IPS DF 4.7 (cell line): ENCODE results near the gene SP100.
"Not testable (repeated sequence)": the region's sequence is repeated elsewhere in the genome, so short reads cannot be mapped to it uniquely, and the experiment has no call there.

ENCODE experiments used
- DNase-seq: peaks from one replicate; pipeline ENCODE4 v3.0.0-alpha.2; 2013; ENCODE audit warnings: low spot score; ENCODE audit errors: extremely low read depth

The SP100 gene

GRCh38 chr2:230419181-230419580 is 3.2 kb downstream of the SP100 start:
- no peak for DNase-seq

GRCh38 chr2:230422149-230422548 is 6.1 kb downstream of the SP100 start:
- DNase-seq = no peak

- no peak for DNase-seq
These were observed 8.0 kb downstream of the SP100 start for GRCh38 chr2:230423851-230424458.

DNA sequence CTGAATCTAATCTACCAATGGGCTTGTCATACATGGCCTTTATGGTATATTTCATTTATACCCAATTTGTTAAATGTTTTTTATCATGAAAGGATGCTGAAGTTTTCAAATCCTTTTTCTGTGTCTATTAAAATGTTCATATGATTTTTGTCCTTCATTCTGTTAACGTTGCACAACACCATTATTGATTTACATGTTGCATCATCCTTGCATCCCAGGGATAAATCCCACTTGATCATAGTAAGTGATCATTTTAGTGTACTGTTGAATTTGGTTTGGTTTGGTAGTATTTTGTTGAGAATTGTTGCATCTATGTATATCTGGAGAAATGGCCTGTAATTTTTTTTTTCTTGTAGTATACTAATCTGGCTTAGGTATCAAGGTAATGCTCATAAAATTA is 9.4 kb downstream of the SP100 start:
- DNase-seq = no peak

- no peak for DNase-seq
These were observed 13.5 kb downstream of the SP100 start for GRCh38 chr2:230429513-230429912.

GRCh38 chr2:230430957-230431910 is 15.2 kb downstream of the SP100 start:
- DNase-seq = no peak

- no peak for DNase-seq
These were observed 18.8 kb downstream of the SP100 start for GRCh38 chr2:230434677-230435324.

DNA sequence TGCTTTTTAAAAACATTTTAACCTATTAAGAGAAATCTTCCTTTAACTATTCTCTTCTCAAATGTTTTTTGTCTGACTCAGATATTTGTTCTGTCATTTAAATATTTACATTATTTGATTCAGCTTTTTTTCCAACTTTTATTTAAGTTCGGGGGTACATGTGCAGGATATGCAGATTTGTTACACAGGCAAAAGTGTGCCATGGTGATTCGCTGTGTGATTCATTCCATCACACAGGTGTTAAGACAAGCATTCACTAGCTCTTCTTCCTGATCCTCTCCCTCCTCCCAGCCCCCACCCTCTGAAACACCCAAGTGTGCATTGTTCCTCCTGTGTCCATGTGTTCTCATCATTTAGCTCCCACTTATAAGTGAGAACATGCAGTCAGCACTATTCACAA is 19.4 kb downstream of the SP100 start:
- DNase-seq = no peak

DNA sequence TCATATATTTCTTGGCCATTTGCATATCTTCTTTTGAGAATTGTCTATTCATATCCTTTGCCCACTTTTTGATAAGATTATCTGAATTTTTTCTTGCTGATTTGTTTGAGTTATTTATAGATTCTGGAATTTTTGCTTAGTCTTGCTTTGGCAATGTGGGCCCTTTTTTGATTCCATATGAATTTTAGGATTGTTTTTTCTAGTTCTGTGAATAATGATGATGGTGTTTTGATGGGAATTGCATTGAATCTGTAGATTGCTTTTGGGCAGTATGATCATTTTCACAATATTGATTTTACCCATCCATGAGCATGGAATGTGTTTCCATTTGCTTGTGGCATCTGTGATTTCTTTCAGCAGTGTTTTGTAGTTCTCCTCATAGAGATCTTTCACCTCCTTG is 23.1 kb downstream of the SP100 start:
- DNase-seq = not testable (repeated sequence)

GRCh38 chr2:230439590-230439989 is 23.6 kb downstream of the SP100 start:
- DNase-seq = no peak

GRCh38 chr2:230441227-230441897 is 25.4 kb downstream of the SP100 start:
- DNase-seq = no peak

- no peak for DNase-seq
These were observed 27.5 kb downstream of the SP100 start for GRCh38 chr2:230443541-230443940.

GRCh38 chr2:230444832-230445231 is 28.8 kb downstream of the SP100 start:
- no peak for DNase-seq

- no peak for DNase-seq
These were observed 31.0 kb downstream of the SP100 start for GRCh38 chr2:230447036-230447435.

DNA sequence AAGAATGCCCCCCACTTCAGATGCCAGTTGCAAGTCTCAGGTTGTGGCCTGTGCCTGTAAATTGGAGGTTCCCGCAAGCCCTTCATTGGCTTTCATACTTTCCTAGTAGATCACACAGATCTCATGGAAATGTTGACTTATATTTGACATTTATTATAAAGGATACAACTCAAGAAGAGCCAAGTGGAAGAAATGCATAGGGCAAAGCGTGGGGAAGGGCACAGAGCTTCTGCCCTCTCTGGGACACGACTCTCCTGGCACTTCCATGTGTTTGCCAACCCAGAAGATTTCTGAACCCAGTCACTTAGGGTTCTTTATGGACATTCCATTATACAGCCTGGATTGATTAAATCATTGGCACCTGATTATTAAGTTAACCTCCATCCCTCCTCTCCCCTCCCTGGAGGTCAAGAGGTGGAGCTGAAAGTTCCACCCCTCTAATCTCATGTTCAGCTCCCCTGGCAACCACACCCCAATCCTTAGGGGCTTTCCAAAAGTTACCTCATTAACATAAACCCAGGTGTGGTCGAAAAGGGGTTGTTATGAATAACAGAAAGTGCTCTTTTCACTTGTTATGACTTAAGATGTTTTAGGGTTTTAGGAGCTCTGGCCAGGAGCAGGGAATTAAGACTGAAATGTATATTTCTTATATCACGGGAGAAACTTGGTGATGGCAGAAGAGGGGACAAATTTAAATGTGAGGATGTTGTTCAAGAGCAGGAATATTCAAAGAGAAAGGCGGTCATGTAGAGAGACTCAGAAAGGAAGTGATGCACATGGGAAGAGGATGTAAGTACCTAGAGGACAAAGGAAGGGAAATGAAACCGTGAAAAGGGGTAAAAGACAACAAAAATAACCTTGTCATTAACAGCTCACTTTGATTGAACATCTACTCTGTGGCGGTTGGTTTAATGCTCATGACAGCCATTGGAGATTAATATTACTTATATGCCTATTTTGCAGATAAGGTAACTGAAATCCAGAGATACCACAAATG is 31.8 kb downstream of the SP100 start:
- DNase-seq = no peak

- DNase-seq = no peak
These were observed 34.0 kb downstream of the SP100 start for GRCh38 chr2:230449901-230450467.

DNA sequence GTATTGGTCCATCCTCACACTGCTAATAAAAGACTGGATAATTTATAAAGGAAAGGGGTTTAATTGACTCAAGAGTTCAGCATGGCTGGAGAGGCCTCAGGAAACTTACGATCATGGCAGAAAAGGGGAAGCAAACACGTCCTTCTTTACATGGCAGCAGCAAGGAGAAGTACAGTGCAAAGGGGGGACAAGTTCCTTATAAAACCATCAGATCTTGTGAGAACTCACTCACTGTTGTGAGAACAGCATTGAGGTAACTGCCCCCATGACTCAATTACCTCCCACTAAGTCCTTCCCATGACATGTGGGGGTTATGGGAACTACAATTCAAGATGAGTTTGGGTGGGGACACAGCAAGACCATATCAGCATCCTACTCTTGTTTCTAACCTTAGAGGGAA is 37.0 kb downstream of the SP100 start:
- DNase-seq = no peak

- no peak for DNase-seq
These were observed 39.1 kb downstream of the SP100 start for GRCh38 chr2:230455005-230455684.

DNA sequence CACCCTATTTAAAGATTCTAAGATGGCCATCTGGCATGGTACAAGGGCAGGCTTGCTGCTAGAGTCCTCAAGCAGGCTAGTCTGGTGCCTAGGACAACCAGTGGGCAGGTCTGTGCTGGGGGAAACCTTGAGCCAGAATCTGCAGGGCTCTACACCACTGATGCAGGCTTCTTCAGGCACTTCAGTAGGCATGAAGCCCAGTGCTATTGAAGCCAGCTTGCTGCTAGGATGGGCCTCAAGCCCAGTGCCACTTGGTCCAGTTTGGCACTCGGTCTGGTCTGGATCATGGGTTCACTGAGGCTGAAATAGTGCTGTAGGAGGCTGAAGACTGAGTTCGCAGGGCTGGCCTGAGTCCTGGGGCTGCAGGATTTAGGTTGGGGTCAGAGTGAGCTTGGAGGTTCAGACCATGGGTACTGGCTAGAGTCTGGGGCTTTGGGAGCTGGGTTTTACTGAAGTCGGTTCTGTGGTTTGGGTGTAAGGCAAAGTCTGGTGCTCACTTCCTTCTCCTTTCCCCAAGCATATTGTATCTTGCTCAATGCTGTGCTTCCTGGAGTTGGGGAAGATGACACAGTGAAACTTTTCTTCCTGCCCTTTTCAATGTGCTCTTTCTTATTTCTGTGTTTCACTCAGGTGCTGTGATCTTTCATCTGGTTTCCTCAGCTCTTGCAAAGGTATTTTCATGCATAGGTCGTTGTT is 41.2 kb downstream of the SP100 start:
- no peak for DNase-seq
